ENCODE data around the gene CR2.

DNA sequence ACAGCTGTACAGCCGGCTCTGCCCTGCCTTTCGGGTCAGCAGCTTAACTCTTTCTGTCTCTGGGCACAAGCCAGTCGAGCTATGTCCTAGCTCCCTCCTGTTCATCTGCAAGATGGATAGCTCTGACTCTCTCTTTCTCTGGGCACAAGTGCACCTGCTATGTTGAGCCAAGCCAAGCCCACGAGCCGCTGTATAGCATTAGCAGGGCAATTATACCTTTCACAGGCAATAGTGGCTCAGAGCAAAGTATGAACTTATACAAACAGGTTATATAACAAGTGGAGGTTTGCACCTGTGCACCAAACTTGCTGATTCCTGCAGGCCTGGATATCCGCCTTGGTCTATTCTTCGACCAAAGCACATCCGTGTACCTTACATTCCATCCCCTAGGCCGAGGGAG lies 33.0 kb upstream of the CR2 start:
- no peak for TF ChIP-seq POLR2AphosphoS5 (IDR thresholded peaks at IDR 0.05; ENCODE audit: borderline replicate concordance, low read depth, low read length)
- no peak for TF ChIP-seq FOXP2 (optimal IDR thresholded peaks at IDR 0.05; ENCODE audit: control extremely low read depth, extremely low read length, insufficient read depth)
